Amygdala (tissue), 56 donors: ENCODE measurements around the gene SLC22A5.
"Not testable (repeated sequence)": the region's sequence is repeated elsewhere in the genome, so short reads cannot be mapped to it uniquely, and the experiment has no call there.

ENCODE experiments used
- DNase-seq, 56 donors: peaks; one replicate each; lab custom pipeline; 2025; lab: John Stamatoyannopoulos, UW

The SLC22A5 gene

DNA sequence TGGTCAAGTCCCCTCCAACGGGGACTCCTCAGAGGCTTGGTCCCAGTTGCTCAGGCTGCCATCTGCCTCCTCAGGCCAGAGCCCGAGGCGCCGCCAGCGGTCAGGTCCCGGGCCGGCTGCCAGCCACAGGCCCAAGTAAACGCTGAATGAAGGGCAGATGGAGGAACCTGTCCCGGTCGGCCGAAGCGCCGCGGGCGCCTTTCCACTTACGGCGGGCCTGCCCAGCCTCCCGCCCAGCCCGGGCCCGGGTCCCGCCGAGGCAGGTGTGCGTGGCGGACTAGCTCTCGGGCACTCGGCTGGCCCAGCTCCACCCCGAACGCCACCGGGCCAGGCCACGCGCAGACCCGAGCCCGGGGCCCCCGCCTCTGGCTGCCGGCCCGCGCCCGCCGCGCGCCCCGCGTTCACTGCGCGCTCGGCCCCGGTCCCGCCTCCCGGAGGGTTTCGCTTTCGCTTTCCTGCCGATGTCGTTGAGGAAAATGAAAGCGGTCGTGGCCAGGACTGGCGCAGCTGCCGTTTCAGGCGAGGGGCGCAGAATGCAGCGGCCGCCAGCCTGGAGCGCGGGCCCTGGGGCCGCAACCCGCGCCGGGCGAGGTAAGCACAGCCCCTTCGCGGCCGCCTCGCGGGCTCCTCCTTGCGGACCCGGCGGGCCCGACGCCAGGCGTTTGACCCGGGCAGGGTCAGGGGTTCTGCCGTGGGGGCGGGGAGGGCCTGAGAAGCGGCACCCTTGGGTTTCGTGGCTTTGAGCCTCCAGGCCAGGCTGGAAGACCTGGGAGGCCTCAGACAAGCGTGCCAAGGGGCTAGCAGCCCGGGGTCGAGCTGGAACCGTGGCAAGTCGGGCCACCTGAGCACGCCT is 41.2 kb downstream of the SLC22A5 start:
- DNase-seq = peak in 49 of 56 donors; percentile 19 to 90 (median 74)

DNA sequence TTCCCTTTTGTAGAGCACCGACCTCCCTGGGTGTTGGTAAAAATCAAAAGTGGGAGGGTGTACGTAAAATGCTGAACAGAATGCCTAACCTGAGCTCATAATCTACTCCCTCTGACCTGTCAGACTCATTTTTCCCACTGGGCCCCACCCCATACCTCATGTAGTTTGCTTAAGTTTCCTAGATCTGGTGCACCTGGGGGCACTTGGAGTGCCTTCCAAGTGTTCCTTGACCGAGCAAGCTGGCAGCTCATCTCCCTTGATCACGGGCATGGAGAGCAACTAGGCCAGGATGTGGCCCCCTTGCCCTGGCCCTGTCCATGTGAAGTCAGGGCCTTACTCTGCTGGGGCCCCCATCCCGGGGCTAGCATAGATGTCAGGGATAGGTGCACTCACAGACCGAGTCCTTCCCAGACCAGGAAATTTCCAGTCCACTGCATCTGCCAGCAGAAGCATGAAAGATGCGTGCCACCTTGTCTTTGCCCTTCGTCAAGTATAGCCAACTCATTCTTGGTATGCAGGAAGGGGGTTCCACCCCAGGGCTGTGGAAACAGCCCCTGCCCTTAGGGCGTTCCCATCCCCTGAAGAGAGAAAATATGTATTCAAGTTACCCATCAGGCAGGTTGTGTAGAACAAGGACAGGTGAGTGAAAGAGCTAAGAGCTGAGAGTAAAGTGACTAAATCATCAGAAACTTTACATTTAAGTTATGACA is 41.9 kb downstream of the SLC22A5 start:
- peak in 7 of 56 donors; percentile 10 to 59 (median 43) for DNase-seq

DNA sequence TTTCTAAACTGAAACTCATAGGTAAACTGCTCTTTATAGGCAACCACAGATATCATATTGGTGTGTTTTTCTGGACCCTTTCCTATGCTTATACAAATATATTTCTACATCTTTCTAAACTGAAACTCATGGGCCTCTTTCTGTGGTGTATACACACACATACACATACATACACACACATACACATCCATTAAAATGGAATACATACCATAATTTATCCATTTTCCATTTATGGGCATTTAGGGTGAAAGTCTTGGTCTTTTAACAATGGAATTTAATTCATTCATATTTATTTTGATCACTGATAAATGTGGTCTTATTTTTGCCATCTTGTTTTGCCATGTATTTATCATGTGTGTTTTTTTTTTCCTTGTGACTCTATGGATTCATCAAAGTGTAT is 44.1 kb downstream of the SLC22A5 start:
- DNase-seq = no peak

DNA sequence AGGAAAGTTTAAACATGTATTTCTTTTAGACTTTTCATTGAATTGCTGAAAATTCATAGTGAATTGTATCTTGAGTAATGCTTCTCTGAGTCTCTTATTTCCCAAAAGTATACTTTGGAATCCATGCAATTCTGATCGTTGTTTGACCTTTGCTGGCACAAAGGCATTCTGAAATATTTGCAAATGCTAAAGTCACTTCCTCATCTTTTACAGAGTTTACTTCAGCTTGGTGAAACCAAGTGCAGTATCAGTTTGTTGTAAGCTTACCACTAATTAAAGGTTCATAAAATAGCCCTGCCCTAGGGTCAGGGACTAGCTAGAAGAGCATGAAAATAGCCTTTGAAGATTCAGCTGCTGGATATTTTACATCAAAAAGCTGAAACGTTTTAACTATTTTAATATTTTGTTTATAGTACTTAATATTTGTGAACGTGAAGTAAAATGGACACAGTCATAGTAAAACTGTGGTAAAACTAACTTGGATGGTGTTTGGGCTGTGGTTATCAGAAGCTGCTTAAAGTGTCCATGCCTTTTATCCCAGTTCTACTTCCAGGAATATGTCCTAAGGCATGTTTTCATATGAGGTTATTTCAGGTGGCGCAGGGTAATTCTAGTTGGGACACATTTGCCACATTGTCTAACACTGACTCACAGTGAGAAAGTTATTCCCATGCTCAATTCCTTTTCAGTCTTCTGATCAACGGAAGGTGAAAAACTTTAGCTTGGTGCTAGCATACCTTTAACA is 45.3 kb downstream of the SLC22A5 start:
- DNase-seq = no peak

DNA sequence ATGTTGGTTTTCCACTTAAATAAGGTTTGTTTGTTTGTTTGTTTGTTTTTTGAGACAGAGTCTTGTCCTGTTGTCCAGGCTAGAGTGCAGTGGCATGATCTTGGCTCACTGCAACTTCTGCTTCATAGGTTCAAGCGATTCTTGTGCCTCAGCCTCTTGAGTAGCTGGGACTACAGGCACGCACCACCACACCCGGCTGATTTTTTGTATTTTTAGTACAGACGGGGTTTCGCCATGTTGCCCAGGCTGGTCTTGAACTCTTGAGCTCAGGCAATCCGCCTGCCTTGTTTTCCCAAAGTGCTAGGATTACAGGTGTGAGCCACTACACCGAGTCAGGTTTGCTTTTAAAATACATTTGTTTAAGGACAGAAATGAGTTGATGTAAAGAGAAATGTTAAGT is 46.0 kb downstream of the SLC22A5 start:
- not testable (repeated sequence) for DNase-seq

DNA sequence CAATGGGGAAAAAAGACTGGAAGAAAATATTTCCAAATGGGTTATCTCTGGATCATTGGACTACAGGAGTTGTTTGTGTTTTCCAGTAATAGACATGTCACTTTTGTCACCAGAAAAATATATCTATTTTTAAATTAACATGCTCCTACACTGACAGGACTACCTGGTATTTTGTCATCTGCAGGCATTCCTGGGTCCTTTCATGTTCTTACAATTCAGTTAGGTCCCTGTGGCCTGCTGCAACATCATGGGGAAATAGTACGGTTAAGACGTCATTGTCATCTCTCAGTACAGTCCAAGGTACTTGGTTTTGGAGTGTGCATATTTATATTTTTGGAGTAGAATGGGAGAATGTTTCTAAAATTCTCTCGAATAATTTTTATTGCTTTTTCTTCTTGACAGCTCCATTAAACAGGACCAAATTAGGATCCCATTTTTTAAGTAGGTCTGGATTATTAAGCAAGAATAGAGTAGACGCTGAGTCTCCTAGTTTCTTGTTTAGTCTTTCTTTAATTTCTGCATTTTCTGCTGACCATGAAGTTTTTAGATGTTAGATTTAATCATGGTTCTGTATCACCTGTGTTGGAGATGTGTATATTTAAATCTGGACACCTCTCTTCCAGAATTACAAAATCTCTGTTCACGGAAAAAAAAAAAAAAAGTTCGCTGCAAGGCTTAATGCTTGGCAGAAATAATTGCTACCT is 46.9 kb downstream of the SLC22A5 start:
- DNase-seq = no peak

DNA sequence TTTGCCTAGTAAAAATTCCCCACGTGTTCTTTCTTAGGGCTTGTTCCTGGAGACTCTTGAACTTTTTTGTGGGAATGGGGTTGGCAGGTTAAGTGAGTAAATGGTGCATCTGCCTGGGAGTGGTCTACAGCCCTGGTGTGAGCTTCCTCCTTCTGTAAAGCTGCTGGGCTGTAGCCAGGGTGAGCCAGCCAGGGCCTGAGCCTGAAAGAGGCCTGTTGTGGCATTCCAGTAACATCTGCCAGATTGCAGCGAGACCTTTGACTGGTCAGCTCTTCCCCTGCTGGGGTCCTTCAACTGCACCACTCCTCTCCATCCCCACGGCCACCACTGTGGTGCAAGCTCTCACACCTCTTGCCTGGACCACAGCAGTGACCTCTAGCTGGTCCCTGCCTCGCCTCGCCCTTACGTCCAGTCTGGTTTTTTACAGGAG is 47.5 kb downstream of the SLC22A5 start:
- DNase-seq = peak in 23 of 56 donors; percentile 17 to 64 (median 39)

DNA sequence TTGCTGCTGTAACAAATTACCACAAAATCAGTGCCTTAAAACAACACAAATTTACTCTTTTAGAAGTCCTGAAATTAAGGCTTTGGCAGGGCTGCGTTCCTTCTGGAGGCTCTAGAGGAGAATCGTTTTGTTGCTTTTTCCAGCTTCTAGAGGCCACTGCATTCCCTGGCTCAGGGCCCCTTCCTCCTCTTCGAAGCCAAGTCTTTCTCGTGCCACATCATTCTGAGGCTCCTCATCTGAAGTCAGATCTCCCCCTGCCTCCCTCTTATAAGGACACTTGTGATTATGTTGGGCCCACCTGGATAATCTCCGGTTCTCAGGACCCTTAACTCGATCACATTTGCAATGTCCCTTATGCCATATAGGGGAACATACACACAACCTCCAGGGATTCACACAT is 48.0 kb downstream of the SLC22A5 start:
- no peak for DNase-seq

DNA sequence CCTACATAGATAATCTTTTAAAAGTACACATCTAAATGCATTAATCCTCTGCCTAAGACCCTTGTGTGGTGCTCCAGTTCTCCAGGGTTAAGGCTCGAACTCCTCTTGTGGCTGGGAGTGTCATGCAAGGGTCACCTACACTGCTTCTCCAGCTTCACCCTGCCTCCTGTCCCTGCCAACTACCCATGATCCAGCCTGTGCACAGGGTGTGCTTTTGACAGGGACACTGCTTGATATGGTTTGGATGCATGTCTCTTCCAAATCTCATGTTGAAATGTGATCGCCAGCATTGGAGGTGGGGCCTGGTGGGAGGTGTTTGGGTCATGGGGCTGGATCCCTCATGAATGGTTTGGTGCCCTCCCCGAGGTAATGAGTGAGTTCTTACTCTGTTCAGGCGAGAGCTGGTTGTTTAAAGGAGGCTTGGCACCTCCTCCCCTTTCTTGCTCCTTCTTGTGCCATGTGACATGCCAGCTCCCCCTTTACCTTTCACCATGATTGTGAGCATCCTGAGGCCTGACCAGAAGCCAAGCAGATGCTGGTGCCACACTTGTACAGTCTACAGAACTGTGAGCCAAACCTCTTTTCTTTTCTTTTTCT is 48.5 kb downstream of the SLC22A5 start:
- DNase-seq = no peak

DNA sequence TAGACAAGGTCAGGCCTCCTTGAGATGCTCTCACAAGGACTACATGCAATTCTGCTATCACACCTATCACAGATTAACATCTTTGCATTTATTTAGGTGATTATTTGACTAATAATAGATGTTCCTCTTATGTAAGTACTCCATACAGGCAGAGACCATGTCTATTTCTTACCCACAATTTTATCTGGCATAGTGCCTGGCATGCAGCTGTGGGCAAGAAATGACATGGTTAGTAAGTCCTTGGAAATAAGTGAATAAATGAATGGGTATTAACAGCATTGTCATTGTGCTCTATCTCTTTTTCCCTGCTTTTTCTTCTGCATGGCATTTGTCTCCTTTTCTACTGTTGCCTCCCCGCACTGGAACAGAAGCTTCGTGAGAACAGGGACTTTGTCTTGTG is 49.4 kb downstream of the SLC22A5 start:
- DNase-seq = no peak

DNA sequence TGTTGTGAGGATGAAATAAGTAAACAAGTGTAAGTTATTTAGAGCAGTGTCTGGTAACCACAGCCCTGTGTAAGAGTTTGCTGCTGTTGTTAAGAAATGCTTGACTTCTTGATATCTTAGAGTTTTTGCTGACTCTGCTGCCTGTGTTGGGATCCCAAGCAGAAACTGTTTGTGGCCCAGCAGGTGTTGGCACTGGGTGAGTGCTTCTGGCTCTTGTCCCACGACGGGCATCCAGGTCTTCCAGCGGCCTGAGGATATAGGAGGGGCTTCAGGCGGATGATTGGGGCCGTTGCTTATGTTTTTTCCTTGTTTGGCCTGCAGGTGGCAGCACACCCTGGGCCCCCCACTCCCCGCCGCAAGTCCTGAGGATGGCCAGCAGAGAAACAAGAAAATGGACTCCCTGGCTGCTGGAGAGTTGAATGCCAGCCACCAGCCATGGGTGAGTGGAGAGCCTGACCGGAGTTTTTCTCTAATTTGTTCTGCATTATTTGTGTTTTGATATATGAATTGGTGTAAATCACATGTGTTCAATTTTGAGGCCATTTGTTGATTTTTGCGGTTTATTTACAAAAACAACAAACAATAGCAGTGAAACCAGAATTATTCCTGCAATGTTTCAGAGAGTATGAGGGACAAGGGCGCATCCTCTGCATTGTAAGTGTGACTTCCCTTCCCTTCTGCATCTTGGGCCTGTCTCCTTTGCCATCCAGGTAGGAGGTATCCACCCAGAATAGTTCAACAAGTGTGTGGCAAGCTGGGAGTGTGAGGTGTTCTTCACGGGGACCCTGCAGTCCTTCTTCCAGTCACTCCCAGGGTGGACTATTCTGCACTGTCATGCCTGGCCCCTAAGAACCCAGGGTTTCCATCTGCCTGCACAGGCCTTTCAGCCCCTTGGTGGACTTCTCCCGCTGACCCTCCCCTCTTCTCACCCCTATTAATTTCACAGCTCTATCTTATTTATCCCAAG is 50.3 kb downstream of the SLC22A5 start:
- DNase-seq = peak in 47 of 56 donors; percentile 17 to 80 (median 60)

DNA sequence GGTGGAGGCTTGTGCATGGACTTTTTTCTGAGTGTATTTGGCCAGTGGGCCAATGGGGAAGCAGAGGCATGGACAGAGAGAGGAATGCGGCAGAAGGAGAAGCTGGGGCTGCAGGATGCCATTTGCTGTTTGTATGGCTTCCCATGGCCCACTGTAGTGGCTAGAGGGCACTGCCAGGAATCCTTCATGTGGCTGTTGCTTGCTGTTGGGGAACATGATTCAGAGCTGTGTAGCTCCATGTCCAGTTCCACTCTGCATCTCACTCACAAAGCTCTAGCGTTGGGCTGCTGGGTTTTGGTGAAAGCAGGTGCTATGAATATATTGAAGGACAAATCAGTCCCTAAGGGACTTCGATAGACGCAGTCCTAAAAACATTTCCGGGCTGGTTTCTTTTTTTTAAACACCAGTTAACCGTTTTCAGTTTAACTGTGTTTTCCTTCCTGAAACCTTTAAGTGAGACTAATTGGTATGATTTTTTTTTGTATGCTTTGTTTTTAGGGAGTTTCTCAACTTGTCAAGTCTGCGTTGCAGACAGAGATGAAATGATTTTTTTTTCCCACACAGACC is 51.3 kb downstream of the SLC22A5 start:
- peak in 1 of 56 donors; percentile 5 for DNase-seq

DNA sequence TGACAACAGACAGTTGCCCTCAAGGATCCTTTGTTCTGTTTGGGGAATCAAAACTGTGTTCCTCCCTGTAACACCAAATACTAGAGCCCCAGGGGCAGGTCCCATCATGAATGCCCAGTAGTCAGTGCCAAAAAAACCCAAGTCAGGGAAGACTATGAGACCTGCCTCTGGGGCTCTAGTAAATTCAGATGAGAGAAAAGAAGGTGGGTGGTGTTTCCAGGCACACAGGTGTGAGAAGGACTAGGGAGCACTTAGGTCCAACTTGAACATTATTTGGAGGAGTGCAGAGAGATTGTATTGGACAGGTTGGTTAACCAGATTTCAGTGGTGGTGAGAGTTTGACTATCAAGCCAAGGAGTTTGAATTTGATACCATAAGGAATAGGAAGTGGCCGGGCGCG is 52.0 kb downstream of the SLC22A5 start:
- no peak for DNase-seq

DNA sequence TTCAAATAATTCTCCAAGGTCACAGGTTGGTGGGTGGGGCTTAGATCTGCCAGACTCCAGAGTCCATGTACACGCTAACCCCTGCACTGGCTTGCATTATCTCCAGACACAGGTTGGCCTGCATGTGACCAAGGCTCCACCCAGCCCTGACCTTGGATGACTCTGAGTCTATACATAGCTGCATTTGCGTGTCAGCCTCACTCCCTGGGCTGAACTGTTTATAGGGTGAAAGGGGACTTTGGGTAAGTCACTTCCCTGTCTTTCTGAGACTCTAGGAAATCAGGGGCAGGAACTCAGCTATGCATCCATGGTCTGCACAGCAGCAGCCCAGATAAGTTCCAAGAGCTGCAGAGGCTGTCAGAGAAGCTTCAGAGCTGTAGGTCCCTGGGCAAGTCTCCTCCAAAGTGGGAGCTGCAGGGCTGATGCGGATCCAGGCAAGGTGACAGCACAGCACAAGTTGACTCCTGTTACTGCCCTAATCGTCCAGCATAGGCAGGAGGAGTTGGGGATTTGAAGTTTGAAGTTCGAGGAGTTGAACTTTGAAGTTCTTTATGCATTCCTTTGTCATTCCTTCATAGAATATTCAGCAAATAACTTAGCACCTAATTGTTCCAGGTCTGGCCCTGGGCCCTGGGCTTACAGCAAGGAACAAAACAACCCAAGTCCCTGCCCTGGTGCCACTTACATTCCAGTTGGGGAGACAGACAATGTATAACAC is 53.4 kb downstream of the SLC22A5 start:
- no peak for DNase-seq

DNA sequence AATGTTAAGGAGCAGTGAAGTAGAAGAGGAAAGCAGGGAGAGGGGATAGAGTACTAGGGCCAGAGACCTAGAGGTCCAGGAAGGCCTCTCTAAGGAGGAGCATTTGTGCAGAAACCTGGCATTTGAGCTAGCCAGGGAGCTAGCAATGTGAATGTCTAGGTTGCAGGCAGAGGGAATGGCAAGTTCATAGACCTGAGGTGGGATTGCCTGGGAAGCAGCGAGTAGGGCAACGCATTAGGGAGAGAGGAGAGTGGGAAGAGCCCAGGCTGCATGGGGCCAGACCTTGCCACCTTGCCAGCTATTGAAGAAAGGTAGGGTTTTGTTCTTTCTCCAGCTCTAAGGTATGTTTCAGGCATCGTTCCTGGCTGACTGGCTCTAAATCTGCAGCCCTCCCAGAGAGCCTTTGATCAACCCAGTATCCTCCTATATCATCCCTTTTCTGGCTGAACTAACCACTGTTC is 54.0 kb downstream of the SLC22A5 start:
- DNase-seq = no peak

DNA sequence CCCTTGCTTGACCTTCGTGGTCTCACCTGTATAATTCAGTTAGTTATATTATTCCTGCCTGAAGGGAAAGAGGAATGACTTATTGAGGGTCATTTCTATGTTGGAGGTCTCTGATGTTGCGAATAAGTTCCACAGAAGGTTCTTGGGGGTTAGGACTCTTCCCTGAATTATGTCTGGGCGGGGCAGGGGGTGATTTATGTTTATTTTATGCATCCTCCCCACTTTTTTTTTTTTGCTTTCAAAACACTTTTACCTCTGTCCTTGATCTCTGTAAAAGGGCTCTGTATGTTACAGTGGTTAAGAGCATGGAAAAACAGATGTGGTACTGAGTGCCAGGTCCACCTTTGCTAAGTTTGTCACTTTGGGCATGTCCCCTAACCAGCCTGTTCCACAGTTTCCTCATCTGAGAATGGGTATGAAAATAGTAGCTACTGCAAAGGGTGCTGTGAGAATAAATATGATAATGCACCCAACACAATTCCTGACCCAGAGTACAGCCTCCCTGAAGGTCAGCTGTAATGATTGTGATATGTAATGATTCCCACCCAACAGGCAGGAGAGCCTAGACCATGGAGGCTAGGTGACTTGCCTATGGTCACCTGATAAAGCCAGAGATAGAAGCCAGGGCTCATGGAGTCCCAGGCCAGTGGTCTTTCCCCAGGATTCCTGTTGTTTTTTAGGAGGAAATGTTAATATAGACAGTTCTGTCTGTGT is 54.8 kb downstream of the SLC22A5 start:
- no peak for DNase-seq
